ENCODE data around the gene ARCN1.

DNA sequence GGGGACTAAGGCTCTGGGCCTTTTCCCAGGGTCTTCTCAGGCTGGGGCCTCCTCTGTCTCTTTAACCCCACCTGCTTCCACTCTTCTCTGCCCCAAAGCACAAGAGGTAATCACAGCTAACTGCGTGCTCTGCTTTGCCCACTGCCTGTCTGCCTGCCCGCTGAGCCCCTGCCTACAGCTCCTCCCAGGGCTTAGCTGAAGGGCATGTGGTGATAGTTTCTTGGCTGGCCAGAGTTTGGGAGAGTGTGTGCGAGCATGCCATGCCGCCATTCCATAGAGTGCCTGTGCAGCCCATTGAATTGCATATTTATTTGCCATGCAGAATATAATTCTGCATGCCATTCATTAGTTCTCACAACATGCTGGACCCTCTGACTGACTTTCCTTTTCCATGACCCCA, 67.7 kb downstream of the ARCN1 start:
- TF ChIP-seq POLR2AphosphoS5 (IDR thresholded peaks at IDR 0.05; ENCODE audit: insufficient read depth, low read depth, low read length): no peak
- TF ChIP-seq FOS (IDR thresholded peaks at IDR 0.05; ENCODE audit: borderline replicate concordance, insufficient read depth, low read length): no peak
- TF ChIP-seq, protein P1, sequence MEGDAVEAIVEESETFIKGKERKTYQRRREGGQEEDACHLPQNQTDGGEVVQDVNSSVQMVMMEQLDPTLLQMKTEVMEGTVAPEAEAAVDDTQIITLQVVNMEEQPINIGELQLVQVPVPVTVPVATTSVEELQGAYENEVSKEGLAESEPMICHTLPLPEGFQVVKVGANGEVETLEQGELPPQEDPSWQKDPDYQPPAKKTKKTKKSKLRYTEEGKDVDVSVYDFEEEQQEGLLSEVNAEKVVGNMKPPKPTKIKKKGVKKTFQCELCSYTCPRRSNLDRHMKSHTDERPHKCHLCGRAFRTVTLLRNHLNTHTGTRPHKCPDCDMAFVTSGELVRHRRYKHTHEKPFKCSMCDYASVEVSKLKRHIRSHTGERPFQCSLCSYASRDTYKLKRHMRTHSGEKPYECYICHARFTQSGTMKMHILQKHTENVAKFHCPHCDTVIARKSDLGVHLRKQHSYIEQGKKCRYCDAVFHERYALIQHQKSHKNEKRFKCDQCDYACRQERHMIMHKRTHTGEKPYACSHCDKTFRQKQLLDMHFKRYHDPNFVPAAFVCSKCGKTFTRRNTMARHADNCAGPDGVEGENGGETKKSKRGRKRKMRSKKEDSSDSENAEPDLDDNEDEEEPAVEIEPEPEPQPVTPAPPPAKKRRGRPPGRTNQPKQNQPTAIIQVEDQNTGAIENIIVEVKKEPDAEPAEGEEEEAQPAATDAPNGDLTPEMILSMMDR (IDR thresholded peaks at IDR 0.05; ENCODE audit: extremely low read depth in 1 of 2, insufficient read depth in 1 of 2, low read depth in 1 of 2, low read length in 2 of 2): no peak
- no peak for TF ChIP-seq POLR2A (IDR thresholded peaks at IDR 0.05; ENCODE audit: low read depth, low read length)
- TF ChIP-seq, protein P2, sequence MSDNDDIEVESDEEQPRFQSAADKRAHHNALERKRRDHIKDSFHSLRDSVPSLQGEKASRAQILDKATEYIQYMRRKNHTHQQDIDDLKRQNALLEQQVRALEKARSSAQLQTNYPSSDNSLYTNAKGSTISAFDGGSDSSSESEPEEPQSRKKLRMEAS (IDR thresholded peaks at IDR 0.05; ENCODE audit: insufficient read depth, insufficient read length): no peak
- no peak for TF ChIP-seq JUN (IDR thresholded peaks at IDR 0.05; ENCODE audit: borderline replicate concordance, insufficient read depth, insufficient read length, low read depth)
- no peak for TF ChIP-seq EZH2 (IDR thresholded peaks at IDR 0.05; ENCODE audit: borderline replicate concordance, low read depth, low read length, severe bottlenecking)

Data from endothelial cell of umbilical vein (primary cell).